ENCODE measurements around the gene PRIM2. TPM values are rescaled to one million over a fixed set of nuclear protein-coding genes. Genes with fewer than 3 reads are reported as not detected.
"Not testable (repeated sequence)": the region's sequence is repeated elsewhere in the genome, so short reads cannot be mapped to it uniquely, and the experiment has no call there.

PRIM2 gene
- total and polyA plus RNA-seq, 9 of the 15 experiments (the other 6 are each of a cell fraction or from before 2014, with no cell fraction given): 19.8 to 57.5 (median 33.4) TPM

DNA sequence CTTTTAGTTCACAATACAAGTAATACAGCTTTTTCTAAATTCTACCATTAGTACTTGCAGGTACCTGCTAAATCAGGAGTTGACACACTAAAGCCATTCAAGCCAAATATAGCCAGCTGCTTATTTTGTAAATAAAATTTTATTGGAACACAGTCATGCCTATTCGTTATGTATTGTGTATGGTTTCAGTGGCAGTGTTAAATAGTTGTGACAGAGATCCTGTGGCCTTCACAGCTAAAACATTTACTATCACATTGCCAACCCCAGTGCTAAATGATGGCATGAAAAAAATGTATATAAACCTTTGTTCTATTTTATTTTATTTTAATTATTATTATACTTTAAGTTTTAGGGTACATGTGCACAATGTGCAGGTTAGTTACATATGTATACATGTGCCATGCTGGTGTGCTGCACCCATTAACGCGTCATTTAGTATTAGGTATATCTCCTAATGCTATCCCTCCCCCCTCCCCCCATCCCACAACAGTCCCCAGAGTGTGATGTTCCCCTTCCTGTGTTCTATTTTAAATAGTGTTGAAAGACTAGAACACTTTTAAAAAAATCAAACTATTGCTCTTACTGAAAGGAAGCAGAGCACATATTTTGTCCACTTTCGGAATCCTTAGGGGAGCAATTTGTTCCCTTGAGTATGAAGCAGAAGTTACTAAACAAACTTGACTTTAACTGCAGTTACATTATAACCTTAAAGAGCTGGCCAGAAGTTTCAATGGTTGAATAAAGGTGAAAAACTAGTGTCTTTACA lies 115.7 kb downstream of the PRIM2 start (continued):
- no peak for TF ChIP-seq PATZ1 (CRISPR knock-in tag; IDR thresholded peaks at IDR 0.05; ENCODE audit: borderline replicate concordance)
- no peak for TF ChIP-seq PHB2 (IDR thresholded peaks at IDR 0.05; ENCODE audit: low read depth)
- TF ChIP-seq SAFB2 (IDR thresholded peaks at IDR 0.05; ENCODE audit: borderline replicate concordance, low read depth, low read length, severe bottlenecking): no peak
- no peak for TF ChIP-seq CHD4 (IDR thresholded peaks at IDR 0.05; ENCODE audit: insufficient read depth, insufficient replicate concordance, low read depth, low read length, poor library complexity, severe bottlenecking)
- TF ChIP-seq RERE (CRISPR knock-in tag; IDR thresholded peaks at IDR 0.05; ENCODE audit: borderline replicate concordance): no peak
- TF ChIP-seq ETV1 (tag; conservative IDR thresholded peaks at IDR 0.05; ENCODE audit: low read depth): no peak
- no peak for TF ChIP-seq SREBF2 (CRISPR knock-in tag; IDR thresholded peaks at IDR 0.05)
- no peak for TF ChIP-seq MEIS2 (IDR thresholded peaks at IDR 0.05; ENCODE audit: partially characterized antibody)

DNA sequence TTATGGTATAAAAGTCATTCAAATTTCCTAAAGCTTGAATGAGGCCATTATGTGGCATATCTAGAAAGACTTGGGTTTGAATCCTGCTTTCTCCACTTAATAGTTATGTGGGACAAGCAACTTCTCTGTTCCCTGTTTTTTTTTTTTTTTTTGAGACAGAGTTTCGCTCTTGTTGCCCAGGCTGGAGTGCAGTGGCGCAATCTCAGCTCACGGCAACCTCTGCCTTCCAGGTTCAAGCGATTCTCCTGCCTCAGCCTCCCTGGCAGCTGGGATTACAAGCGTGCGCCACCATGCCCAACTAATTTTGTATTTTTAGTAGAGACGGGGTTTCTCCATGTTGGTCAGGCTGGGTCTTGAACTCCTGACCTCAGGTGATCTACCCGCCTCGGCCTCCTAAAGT lies 116.4 kb downstream of the PRIM2 start:
- H3K9me3 ChIP-seq (replicated peaks; ENCODE audit: control insufficient read depth, insufficient read depth, low read depth, low read length); H3K36me3 ChIP-seq (ENCODE audit: control insufficient read depth, insufficient read depth, low read length); H3K27ac ChIP-seq (ENCODE audit: extremely low read depth, low read depth, low read length); H3K9me1 ChIP-seq (ENCODE audit: control insufficient read depth, insufficient read depth, low read length); H3K27me3 ChIP-seq (ENCODE audit: control insufficient read depth in 2 of 2, insufficient read depth in 2 of 2, low read length in 2 of 2); POLR2A ChIA-PET; H3K4me1 ChIP-seq (replicated peaks in 1 of 2; ENCODE audit: control insufficient read depth in 2 of 2, insufficient read depth in 2 of 2, low read length in 2 of 2); CTCF ChIA-PET (ENCODE audit: low intra/inter-chr PET ratio); H3K79me2 ChIP-seq (ENCODE audit: control insufficient read depth, insufficient read depth, low read length); H3K4me3 ChIP-seq; BruUV-seq (replicated peaks); H4K20me1 ChIP-seq (replicated peaks; ENCODE audit: control insufficient read depth, insufficient read depth, low read length); H3K9ac ChIP-seq (ENCODE audit: insufficient read depth in 1 of 2, low read depth in 2 of 2, low read length in 2 of 2); ATAC-seq; H2AFZ ChIP-seq (ENCODE audit: low read depth, low read length); DNase-seq (ENCODE audit: extremely low read depth in 1 of 4, low spot score in 3 of 4); FAIRE-seq; intact Hi-C loops (cut with micrococcal nuclease); H3K4me2 ChIP-seq (ENCODE audit: insufficient read depth, low read length); in situ Hi-C loops (cut with MboI): not testable (repeated sequence)
- 87% methylated on average over 6 of the region's 9 CpGs for WGBS (ENCODE audit: insufficient coverage, low coverage, missing lambda C conversion rate)
